Breast epithelium (tissue), 3 donors: Measurements from ENCODE around the gene PKN1.

ENCODE experiments used
- CTCF ChIP-seq, 3 donors: fragments of 450-650 bp; IDR thresholded peaks; one replicate each; pipeline ENCODE4 v1.5.1; 2016 to 2017; ENCODE audit warnings: antibody characterized with exemption in 3 of 3, mild to moderate bottlenecking in 3 of 3, moderate library complexity in 3 of 3
- POLR2A ChIP-seq: fragments of 450-650 bp; IDR thresholded peaks from one replicate; pipeline ENCODE4 v1.6.1; 2016; ENCODE audit warnings: antibody characterized with exemption, mild to moderate bottlenecking, moderate library complexity

DNA sequence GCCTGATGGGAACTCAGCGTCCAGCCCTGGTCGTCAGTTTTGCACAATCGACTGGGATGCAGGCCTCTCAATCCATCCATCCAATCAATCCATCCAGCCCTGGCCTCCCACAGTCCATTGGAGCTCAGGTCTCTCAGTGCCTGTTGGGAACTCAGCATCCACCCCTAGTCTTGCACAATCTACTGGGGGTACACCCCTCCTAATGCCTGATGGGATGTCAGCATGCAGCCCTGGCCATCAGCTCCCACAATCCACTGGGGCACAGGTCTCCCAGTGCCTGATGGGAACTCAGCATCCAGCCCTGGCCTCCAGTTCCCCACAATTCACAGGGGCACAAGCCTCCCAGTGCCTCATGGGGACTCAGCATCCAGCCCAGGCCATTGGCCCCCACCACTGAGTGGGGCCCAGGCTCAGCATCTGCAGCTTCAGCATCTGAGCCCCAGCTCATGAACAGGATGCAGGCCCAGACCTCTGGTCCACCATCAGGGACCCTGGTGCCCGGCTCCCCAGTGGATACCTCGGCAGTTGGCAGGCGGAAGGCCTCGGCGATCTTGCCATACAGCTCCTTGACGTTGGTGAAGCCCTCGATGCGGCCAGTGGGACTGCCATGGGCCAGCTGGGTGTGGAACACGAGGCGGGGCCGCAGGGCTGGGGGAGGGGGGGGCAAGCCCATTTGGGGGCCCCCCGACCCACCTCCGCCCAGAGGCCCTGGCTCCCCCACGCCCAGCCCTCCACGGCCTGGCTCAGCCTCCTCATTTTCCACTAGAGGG is 49.3 kb downstream of the PKN1 start:
- TF ChIP-seq CTCF (IDR thresholded peaks at IDR 0.05) (no peak), POLR2A (no peak)
